GM19043 (cell line): ENCODE data around the gene ANKHD1.
A peak's percentile ranks its signal among the peaks of the same experiment; 100 is the strongest.

Source experiments
- ATAC-seq: cut with Tn5 transposase; IDR thresholded peaks from one replicate; pipeline ENCODE4 v1.9.1; 2021; ENCODE audit warnings: low read depth; ENCODE audit not compliant: unreplicated experiment

Gene ANKHD1

GRCh38 chr5:140557136-140557805 lies 155.6 kb downstream of the ANKHD1 start, which contains the start of gene SRA1:
TSS of gene SRA1 (minus strand) at chr5:140557473. CDS start at chr5:140557452, 21 bp downstream.
- peak; percentile 97 for ATAC-seq

- ATAC-seq: no peak
Observed at GRCh38 chr5:140557965-140558364, 156.3 kb downstream of the ANKHD1 start.

- ATAC-seq: no peak
Observed at GRCh38 chr5:140558542-140558941, 156.9 kb downstream of the ANKHD1 start.

GRCh38 chr5:140560227-140560626 lies 158.6 kb downstream of the ANKHD1 start:
- ATAC-seq: no peak

- ATAC-seq: no peak
Observed at GRCh38 chr5:140561753-140562523, 160.3 kb downstream of the ANKHD1 start.

- no peak for ATAC-seq
Observed at GRCh38 chr5:140563596-140563995, 162.0 kb downstream of the ANKHD1 start.

DNA sequence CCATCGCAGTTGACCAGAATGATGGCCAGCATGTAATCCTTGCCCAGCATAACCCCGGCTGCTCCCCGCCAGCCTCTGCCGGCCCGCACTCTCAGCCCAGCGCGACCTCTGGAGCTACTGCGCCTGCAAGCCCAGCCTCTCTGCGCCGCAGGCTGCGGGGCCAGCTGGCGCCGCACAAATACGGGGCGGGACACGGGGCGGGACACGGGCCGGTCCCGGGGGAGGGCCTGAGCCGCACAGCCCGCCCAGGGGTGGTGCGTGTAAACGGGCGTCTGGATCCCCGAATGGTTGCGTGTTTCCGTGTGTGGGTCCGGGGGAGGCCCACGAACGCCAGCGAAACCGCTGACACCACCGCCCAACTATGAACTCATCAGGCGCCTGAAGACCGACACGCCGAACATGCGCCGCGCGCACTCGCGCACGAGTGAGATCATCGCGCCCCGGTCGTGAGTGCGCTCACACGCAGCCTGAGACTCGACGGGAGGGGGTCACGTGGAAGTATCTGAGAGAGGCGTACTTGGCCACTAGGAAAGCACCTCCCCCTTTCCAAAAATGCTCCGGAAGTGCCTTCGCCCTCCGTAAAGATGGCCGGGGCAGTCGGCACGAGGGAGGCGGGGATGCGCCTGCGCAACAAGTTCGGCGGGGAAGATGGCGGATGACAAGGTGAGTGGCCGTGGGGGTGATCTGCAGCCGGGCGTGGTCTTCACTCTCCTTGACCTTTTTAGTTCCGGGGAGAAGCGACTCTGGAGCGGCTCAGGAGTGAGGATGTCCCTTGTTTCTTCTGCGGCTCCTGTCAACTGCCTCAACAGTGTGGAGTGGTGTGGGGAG lies 162.8 kb downstream of the ANKHD1 start, which contains the start of the genes APBB3 and SLC35A4:
Gene APBB3 (minus strand): TSS at position 403 of the 828 bp plus-strand sequence. CDS start 353 bp downstream, at position 50.
Gene SLC35A4 (plus strand): TSS at position 633 of the 828 bp plus-strand sequence. CDS start 2,342 bp downstream, outside the sequence.
- ATAC-seq: peak; percentile 86

GRCh38 chr5:140565024-140565779 lies 163.6 kb downstream of the ANKHD1 start:
- ATAC-seq: no peak

- ATAC-seq: no peak
Observed at GRCh38 chr5:140565780-140566095, 164.1 kb downstream of the ANKHD1 start.

- ATAC-seq: no peak
Observed at GRCh38 chr5:140566665-140567064, 165.0 kb downstream of the ANKHD1 start.

DNA sequence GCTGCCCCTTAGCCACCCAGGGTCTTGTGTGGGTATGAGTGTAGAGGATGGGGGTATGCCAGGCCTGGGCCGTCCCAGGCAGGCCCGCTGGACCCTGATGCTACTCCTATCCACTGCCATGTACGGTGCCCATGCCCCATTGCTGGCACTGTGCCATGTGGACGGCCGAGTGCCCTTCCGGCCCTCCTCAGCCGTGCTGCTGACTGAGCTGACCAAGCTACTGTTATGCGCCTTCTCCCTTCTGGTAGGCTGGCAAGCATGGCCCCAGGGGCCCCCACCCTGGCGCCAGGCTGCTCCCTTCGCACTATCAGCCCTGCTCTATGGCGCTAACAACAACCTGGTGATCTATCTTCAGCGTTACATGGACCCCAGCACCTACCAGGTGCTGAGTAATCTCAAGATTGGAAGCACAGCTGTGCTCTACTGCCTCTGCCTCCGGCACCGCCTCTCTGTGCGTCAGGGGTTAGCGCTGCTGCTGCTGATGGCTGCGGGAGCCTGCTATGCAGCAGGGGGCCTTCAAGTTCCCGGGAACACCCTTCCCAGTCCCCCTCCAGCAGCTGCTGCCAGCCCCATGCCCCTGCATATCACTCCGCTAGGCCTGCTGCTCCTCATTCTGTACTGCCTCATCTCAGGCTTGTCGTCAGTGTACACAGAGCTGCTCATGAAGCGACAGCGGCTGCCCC lies 165.6 kb downstream of the ANKHD1 start:
- no peak for ATAC-seq

- ATAC-seq: no peak
Observed at GRCh38 chr5:140567871-140568270, 166.2 kb downstream of the ANKHD1 start.

DNA sequence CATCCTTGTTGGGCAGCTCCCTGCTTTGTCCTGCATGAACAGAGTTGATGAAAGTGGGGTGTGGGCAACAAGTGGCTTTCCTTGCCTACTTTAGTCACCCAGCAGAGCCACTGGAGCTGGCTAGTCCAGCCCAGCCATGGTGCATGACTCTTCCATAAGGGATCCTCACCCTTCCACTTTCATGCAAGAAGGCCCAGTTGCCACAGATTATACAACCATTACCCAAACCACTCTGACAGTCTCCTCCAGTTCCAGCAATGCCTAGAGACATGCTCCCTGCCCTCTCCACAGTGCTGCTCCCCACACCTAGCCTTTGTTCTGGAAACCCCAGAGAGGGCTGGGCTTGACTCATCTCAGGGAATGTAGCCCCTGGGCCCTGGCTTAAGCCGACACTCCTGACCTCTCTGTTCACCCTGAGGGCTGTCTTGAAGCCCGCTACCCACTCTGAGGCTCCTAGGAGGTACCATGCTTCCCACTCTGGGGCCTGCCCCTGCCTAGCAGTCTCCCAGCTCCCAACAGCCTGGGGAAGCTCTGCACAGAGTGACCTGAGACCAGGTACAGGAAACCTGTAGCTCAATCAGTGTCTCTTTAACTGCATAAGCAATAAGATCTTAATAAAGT lies 166.9 kb downstream of the ANKHD1 start:
- ATAC-seq: no peak

- peak; percentile 32 for ATAC-seq
Observed at GRCh38 chr5:140569197-140569596, 167.6 kb downstream of the ANKHD1 start.

DNA sequence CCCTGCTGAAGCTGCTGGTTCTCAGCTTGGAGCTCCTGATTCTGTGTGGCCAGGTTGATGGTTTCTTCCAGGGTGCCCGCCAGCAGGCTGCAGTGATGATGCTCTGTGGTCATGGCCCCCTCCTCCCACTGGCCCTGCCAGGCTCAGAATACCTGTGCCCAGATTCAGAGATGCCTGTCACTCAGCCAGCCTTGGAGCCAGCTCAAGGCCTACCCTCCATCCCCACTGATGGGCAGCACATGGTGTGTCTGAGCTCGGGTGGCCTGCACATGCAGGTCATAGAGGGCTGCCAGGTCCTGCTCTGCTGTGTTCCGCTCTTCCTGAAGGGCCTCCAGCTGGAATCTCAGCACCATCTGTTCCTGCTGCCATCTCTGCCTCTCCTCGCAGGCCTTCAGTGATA lies 168.4 kb downstream of the ANKHD1 start:
- ATAC-seq: no peak

DNA sequence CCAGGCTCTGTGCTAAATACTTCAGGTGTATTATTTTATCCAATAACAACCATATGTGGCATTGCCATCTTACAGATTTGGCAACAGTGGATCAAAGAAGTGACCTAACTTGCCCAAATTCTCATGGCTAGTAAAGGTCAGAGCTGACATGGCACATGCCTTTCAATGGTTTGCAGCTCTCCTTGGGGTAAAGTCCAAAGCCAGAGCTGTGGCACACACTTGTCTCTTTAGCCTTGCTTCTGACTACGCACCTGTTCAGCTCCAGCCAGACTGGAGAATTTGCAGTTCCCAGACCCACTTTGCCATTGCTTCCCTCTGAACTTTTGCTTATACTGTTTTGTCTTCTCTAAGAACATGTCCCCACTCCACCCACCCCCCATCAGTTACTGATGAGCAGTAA lies 168.9 kb downstream of the ANKHD1 start:
- ATAC-seq: no peak

DNA sequence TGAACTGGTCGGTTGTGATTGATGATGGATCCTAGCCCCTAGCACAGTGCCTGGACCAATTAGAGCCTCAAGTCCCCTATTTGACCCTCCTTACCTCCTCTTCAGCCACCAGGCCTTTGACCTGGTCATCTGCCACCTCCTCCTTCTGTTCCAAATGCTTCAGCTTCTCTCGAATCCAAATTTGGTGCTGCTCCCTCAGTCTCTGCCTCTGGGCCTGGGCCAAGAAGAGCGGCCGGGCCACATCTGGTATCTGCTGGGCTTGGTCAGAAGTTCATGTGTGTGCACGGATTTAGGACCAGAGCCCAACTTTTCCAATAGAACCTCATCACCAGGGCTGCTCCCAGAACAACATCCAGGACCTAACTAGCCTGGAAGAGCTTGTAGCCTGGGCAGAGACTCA lies 169.5 kb downstream of the ANKHD1 start:
- no peak for ATAC-seq

- ATAC-seq: no peak
Observed at GRCh38 chr5:140573683-140574082, 172.1 kb downstream of the ANKHD1 start.

DNA sequence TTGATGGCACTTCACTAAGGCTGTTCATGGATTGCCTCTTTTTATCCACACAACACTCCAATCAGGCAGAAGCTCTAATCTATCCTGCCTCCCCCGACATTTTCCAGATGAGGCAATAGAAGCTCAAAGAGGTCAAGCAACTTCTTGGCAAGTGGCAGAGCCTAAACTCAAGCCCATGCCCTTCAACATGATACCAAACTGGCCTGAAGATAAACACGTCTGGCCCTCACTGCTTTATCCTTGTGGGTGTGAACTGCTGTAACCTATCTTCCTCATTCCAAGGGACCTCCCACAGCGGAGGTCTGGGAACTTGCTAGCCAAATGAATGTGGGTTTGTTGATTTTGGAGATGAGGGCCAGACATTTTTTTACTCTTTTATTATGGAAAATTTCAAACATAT lies 172.5 kb downstream of the ANKHD1 start:
- no peak for ATAC-seq
